Measurements from ENCODE around the gene RFPL2. TPM values are rescaled to one million over a fixed set of nuclear protein-coding genes. Genes with fewer than 3 reads are reported as not detected.

RFPL2 gene
- total RNA-seq: not detected

DNA sequence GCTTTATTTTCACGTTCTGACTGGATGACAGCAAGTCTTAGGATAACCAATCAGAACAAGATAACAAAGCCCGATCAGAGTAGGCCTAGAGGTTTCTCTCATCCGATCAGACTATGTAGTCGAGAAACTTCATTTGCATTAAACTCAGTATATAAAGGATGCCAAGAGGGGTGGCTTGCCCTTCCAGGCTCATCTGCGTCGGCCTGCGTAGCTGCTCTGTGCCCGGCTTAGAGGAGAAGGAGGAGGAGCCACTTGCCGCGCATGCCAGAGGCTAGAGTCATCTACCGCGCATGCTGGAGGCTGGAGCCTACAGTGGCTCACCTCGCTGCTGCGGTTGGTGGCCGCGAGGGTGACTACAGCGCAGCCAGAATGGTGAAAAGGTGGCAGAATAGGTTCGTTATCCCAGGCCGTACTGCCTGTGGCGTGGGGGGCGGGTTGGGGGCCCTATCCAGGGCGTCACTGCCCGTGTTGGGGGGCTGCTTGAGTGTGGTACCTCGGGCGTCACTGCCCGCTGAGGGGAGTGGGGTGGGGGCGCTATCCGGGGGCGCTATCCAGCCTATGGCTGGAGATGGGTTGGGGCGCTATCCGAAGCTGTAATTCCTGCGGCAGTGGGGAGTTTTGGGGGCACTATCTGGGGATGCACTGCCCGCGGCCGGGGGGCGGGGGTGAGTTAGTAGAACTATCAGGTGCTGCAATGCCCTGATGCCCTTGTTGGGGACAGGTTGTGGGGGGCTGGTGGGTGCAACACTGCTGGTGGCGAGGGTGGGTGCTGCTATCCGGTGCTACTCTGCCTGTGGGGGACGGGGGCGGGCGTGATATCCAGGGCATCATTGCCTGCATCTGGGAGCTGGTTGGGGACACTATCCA lies at the start of gene RFPL2:
RFPL2 (minus strand) TSS at position 218 of the 867 bp plus-strand sequence. CDS start 2,622 bp downstream, outside the sequence.
- DNase-seq (no peak), ATAC-seq (no peak)
- Mint-ChIP-seq H3K36me3 (ENCODE audit: low read depth) (no peaks in the 10 kb centered on the region), H3K27ac (no peak within 1 kb of the TSS), H3K9me3 (ENCODE audit: insufficient read depth) (no peaks in the 10 kb centered on the region), H3K27me3 (ENCODE audit: low read depth) (peaks cover 25% of the 10 kb centered on the region), H3K4me1 (ENCODE audit: low read depth) (peaks cover 35% of the 10 kb centered on the region), H3K4me3 (no peak within 1 kb of the TSS)
- ChIA-PET POLR2A (no interaction called here), CTCF (no interaction called here)

DNA sequence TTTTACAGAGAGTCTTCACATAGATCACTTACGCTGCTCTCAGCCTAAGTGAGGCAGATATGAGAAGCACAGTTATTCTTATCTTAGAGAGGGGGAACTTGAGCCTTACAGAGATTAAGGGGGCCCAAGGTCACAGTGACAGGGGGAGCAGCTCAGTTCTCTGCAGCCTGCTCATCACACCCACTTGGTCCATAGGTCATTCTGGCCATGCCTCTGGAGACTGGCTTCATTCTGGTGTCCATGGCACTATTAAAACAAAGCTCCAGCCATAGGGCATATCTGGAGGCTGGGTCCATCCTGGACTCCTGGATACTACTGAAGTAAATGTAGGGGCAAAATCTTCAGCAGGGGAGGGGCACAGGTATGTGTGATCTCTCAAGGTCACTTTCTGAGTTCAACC lies 44.4 kb upstream of the RFPL2 start:
- Mint-ChIP-seq H3K27ac (no peak overlapping the region), H3K36me3 (ENCODE audit: low read depth) (no peaks in the 10 kb centered on the region), H3K4me3 (no peak overlapping the region), H3K4me1 (ENCODE audit: low read depth) (no peaks in the 10 kb centered on the region), H3K9me3 (ENCODE audit: insufficient read depth) (no peaks in the 10 kb centered on the region), H3K27me3 (ENCODE audit: low read depth) (peaks cover 54% of the 10 kb centered on the region)
- ATAC-seq (no peak), DNase-seq (no peak)
- POLR2A ChIA-PET: no interaction called here
- CTCF ChIA-PET: no interaction called here

DNA sequence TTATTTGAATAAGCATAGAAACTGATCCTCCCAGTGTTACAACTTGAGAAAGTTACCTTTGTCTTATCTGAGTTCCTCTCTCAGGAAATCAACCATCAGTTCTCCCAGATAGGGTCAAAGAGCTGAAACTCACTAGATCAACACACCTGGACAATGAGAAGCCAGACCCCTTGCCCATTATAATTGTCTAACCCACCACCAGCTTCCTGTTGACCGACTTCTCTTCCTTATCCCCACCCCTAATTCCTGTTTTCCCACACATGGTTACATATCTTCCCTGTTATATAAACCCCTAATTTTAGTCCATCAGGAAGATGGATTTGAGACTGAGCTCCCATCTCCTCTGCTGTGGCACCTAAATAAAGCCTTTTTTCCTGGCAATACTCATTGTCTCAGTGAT lies 43.4 kb upstream of the RFPL2 start:
- ChIA-PET CTCF (no interaction called here), POLR2A (no interaction called here)
- DNase-seq (no peak), ATAC-seq (no peak)
- H3K4me3 Mint-ChIP-seq: no peak overlapping the region
- H3K9me3 Mint-ChIP-seq (ENCODE audit: insufficient read depth): no peaks in the 10 kb centered on the region
- no peak overlapping the region for H3K27ac Mint-ChIP-seq
- H3K36me3 Mint-ChIP-seq (ENCODE audit: low read depth): no peaks in the 10 kb centered on the region
- H3K4me1 Mint-ChIP-seq (ENCODE audit: low read depth): no peaks in the 10 kb centered on the region
- peaks cover 59% of the 10 kb centered on the region for H3K27me3 Mint-ChIP-seq (ENCODE audit: low read depth)

DNA sequence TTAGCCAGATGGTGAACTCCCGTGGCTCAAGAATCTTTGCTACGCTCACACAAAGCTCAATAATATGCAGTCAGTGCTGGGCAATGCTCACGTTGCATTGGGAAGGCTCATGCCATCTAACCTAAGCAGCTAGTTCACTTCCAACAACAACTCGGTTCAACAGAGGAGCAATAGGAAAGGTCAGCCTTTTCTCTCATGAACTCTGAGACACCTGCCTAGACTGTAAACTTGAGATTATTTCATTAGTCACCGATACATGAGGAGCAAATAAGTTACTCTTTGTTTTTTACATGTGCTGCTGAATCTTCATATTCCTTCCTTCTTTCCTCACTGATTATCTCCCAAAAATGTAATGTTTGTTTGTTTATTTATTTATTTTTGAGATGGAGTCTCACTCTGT lies 41.3 kb upstream of the RFPL2 start:
- no peaks in the 10 kb centered on the region for H3K9me3 Mint-ChIP-seq (ENCODE audit: insufficient read depth)
- H3K36me3 Mint-ChIP-seq (ENCODE audit: low read depth): no peaks in the 10 kb centered on the region
- ATAC-seq: no peak
- DNase-seq: no peak
- POLR2A ChIA-PET: no interaction called here
- no peak overlapping the region for H3K27ac Mint-ChIP-seq
- H3K4me3 Mint-ChIP-seq: no peak overlapping the region
- H3K27me3 Mint-ChIP-seq (ENCODE audit: low read depth): peaks cover 54% of the 10 kb centered on the region
- CTCF ChIA-PET: interaction anchor here (1.0 kb wide), 1 partner anchor 19 kb away, joined by 3 read pairs; no protein-coding TSS in a partner anchor
- H3K4me1 Mint-ChIP-seq (ENCODE audit: low read depth): no peaks in the 10 kb centered on the region

DNA sequence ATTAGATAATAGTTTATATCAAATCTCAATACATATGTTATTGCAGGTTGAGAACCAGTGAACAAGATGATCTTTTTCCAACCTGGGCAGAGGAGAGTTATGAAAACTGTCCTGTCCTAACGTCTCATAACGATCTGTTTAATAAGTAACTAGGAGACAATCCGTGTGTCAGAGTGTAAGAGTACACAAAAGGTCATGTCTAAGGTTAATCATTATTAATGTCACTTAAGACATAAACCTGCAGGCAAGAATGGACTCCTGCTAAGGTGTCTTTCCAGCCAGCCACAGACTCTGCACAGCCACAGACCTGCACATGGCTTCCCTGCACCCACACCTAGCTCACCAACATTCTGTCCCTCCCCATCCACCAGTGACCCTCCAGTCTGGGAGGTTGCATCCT lies 40.2 kb upstream of the RFPL2 start:
- no peak for ATAC-seq
- Mint-ChIP-seq H3K9me3 (ENCODE audit: insufficient read depth) (no peaks in the 10 kb centered on the region), H3K4me3 (no peak overlapping the region), H3K36me3 (ENCODE audit: low read depth) (no peaks in the 10 kb centered on the region), H3K27ac (no peak overlapping the region), H3K27me3 (ENCODE audit: low read depth) (peaks cover 50% of the 10 kb centered on the region), H3K4me1 (ENCODE audit: low read depth) (no peaks in the 10 kb centered on the region)
- CTCF ChIA-PET: no interaction called here
- no peak for DNase-seq
- POLR2A ChIA-PET: no interaction called here

DNA sequence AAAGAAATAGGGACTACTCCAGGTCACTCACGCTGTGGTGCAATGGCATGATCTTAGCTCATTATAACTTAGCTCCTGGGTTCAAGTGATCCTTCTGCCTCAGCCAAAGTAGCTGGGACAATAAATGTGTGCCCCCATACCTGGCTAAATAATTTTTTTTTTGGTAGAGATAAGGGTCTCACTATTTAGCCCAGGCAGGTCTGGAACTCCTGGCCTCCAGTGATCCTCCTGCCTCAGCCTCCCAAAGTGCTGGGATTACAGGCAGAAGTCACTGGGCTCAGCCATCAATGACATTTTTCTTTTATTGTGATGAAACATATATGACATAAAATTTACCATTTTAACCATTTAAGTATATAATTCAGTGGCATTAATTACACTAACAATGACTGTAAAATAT lies 39.7 kb upstream of the RFPL2 start:
- CTCF ChIA-PET: no interaction called here
- no peak for ATAC-seq
- H3K27ac Mint-ChIP-seq: no peak overlapping the region
- no peaks in the 10 kb centered on the region for H3K9me3 Mint-ChIP-seq (ENCODE audit: insufficient read depth)
- POLR2A ChIA-PET: no interaction called here
- peaks cover 46% of the 10 kb centered on the region for H3K27me3 Mint-ChIP-seq (ENCODE audit: low read depth)
- no peaks in the 10 kb centered on the region for H3K4me1 Mint-ChIP-seq (ENCODE audit: low read depth)
- DNase-seq: no peak
- no peaks in the 10 kb centered on the region for H3K36me3 Mint-ChIP-seq (ENCODE audit: low read depth)
- H3K4me3 Mint-ChIP-seq: no peak overlapping the region

DNA sequence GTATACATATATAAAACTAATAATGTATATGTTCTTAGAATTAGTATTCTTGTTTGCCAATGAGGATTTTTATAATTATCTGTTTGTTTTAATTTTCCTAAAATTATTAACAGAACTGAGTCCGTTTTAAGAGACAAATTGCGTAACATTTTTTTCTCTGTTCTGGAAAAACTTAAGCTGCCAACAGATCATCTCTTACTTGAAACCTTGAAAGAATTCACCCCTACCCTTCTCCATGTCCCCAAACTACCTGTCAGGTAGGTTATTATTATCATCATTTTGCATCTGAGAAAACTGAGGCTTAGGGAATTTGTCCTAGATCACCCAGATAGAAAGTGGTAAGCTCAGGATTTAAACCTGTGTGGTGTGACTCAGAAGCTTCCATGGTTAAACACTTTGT lies 35.6 kb upstream of the RFPL2 start:
- DNase-seq: no peak
- no peak overlapping the region for H3K27ac Mint-ChIP-seq
- H3K27me3 Mint-ChIP-seq (ENCODE audit: low read depth): peaks cover 37% of the 10 kb centered on the region
- H3K9me3 Mint-ChIP-seq (ENCODE audit: insufficient read depth): no peaks in the 10 kb centered on the region
- no peaks in the 10 kb centered on the region for H3K36me3 Mint-ChIP-seq (ENCODE audit: low read depth)
- ChIA-PET CTCF (no interaction called here), POLR2A (interaction anchor here (0.7 kb wide), 1 partner anchor 168 kb away, joined by 3 read pairs; no protein-coding TSS in a partner anchor)
- no peak overlapping the region for H3K4me3 Mint-ChIP-seq
- no peaks in the 10 kb centered on the region for H3K4me1 Mint-ChIP-seq (ENCODE audit: low read depth)
- no peak for ATAC-seq

DNA sequence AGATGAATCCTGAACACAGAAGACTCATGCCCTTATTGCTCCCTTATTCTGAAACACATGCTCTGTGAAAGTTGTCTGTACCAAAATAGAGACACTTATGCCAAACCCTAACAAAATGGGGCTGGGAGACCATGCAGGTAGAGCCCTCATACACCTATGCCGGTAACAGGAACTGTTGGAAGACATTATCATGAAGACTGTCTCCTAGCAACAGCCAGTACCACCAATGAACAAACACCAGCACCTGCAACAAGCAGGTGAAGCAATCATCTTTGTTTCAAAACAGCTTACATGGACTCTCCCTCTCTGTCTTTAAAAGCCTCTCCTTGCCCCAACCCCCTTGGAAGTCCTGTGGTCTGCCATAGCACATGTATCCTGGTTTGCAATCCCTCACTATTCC lies 33.0 kb upstream of the RFPL2 start:
- DNase-seq: no peak
- H3K4me3 Mint-ChIP-seq: no peak overlapping the region
- H3K4me1 Mint-ChIP-seq (ENCODE audit: low read depth): no peaks in the 10 kb centered on the region
- H3K9me3 Mint-ChIP-seq (ENCODE audit: insufficient read depth): no peaks in the 10 kb centered on the region
- H3K27ac Mint-ChIP-seq: no peak overlapping the region
- CTCF ChIA-PET: no interaction called here
- POLR2A ChIA-PET: no interaction called here
- H3K36me3 Mint-ChIP-seq (ENCODE audit: low read depth): no peaks in the 10 kb centered on the region
- H3K27me3 Mint-ChIP-seq (ENCODE audit: low read depth): peaks cover 43% of the 10 kb centered on the region
- ATAC-seq: no peak

DNA sequence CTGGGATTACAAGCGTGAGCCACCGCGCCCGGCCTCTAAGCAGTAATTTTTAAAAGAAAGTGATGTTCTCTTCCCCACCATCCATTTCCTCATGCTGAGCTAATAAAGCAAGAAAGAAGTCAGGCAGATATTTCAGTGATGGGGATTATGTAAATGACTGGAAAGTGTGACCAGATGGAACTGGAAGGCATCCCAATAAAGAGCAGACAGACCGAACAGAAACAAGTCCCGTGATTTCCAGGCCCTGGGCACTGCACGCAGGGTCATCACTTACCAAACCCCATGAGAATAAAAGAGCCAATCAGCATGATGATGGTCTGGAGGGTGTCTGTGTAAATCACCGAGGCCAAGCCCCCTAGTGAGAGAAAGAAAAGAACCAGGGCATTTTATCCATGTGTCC lies 32.1 kb upstream of the RFPL2 start:
- no peak for ATAC-seq
- ChIA-PET POLR2A (no interaction called here), CTCF (no interaction called here)
- H3K27ac Mint-ChIP-seq: no peak overlapping the region
- no peaks in the 10 kb centered on the region for H3K9me3 Mint-ChIP-seq (ENCODE audit: insufficient read depth)
- peaks cover 45% of the 10 kb centered on the region for H3K27me3 Mint-ChIP-seq (ENCODE audit: low read depth)
- no peaks in the 10 kb centered on the region for H3K4me1 Mint-ChIP-seq (ENCODE audit: low read depth)
- no peak for DNase-seq
- H3K4me3 Mint-ChIP-seq: no peak overlapping the region
- no peaks in the 10 kb centered on the region for H3K36me3 Mint-ChIP-seq (ENCODE audit: low read depth)

DNA sequence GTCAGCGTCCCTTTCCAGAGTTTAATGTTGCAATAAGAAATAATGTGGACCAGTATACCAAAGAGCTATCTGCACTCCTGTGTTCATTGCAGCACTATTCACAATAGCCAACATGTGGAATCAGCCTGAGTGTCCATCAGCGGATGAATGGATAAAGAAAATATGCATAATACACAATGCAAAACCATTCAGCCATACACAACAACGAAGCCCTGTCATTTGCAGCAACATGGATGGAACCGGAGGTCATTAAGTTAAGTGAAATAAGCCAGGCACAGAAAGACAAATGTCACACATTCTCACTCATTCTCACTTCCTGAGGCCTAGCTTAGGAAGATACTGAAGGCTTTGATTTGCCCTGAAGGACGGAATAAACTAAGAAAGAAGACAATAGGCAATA lies 28.2 kb upstream of the RFPL2 start:
- DNase-seq: no peak
- CTCF ChIA-PET: no interaction called here
- Mint-ChIP-seq H3K27me3 (ENCODE audit: low read depth) (peaks cover 40% of the 10 kb centered on the region), H3K27ac (no peak overlapping the region), H3K36me3 (ENCODE audit: low read depth) (no peaks in the 10 kb centered on the region), H3K4me3 (no peak overlapping the region), H3K9me3 (ENCODE audit: insufficient read depth) (no peaks in the 10 kb centered on the region), H3K4me1 (ENCODE audit: low read depth) (no peaks in the 10 kb centered on the region)
- no peak for ATAC-seq
- POLR2A ChIA-PET: no interaction called here

DNA sequence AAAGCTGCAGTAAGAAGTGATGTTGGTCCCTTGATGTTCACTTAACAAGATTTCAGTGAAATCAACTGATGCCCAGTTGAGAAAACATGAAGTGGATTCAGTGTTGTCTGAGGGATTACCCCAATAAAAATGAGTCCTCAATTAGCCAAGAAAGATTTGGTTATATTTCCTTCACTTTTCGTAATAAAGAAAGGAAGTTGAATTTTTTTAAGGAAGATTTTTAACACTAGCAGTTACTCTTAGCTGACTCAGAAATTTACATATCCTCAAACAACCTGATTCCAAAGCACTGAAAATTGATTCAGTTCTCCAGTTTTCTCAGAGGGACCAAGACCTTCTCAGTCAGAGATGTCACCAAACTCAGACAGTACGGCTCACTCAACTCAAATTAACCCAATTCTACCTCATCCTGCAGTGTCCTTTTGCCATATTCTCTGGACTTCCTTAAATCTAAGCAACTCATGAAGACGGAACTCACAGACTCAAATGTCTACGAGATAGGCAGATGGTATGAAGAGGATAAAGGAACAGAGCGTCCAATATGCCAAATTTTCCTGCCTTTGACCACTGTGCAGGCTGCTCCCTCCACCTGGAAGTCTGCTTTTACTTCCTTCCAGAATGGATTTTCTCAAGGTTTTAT lies 27.4 kb upstream of the RFPL2 start:
- H3K9me3 Mint-ChIP-seq (ENCODE audit: insufficient read depth): no peaks in the 10 kb centered on the region
- no peaks in the 10 kb centered on the region for H3K4me1 Mint-ChIP-seq (ENCODE audit: low read depth)
- ATAC-seq: no peak
- ChIA-PET POLR2A (interaction anchor here (0.6 kb wide), 1 partner anchor 1561 kb away, joined by 3 read pairs; no protein-coding TSS in a partner anchor), CTCF (no interaction called here)
- DNase-seq: no peak
- no peak overlapping the region for H3K27ac Mint-ChIP-seq
- no peaks in the 10 kb centered on the region for H3K36me3 Mint-ChIP-seq (ENCODE audit: low read depth)
- peaks cover 41% of the 10 kb centered on the region for H3K27me3 Mint-ChIP-seq (ENCODE audit: low read depth)
- no peak overlapping the region for H3K4me3 Mint-ChIP-seq

DNA sequence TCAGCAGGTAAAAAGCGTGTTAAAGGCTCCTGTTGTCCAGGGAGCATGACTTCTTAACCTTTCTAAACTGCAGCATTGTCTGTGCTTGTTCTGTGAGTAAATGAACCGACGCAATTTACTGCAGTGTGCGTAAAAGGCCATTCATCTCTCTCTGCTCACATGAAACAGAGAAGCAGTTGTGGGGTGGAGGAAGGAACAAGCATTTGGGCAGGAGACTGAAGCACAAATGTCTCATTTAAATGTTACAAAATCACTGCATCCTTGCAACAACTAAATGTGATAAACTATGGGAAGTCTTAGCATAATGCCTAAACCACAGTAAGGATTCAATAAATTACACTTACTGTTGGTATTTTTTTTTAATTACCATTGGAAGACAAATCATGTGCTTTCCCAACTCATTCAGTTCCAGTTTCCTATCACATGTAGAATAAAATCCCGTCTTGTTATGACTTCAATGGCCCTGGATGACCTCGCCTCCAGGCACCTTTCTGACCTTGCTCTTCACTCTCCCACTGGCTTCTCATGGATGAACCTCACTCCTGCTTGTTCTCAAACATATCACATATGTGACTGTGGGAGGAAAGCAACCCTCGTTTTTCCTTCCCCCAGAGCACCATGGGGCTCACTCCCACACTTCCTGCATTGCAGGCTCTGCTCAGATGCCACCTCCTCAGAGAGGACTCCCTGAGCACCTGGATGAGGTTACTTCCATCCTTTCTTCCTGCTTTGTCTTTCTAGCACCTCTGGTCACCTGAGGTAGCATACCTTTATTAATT lies 21.6 kb upstream of the RFPL2 start:
- ChIA-PET POLR2A (no interaction called here), CTCF (interaction anchor here (0.7 to 0.9 kb wide), 2 partner anchors 39 to 254 kb away, joined by 3 to 4 read pairs; no protein-coding TSS in a partner anchor)
- no peak for DNase-seq
- Mint-ChIP-seq H3K4me3 (no peak overlapping the region), H3K36me3 (ENCODE audit: low read depth) (no peaks in the 10 kb centered on the region), H3K27me3 (ENCODE audit: low read depth) (peaks cover 35% of the 10 kb centered on the region), H3K9me3 (ENCODE audit: insufficient read depth) (no peaks in the 10 kb centered on the region), H3K27ac (no peak overlapping the region), H3K4me1 (ENCODE audit: low read depth) (no peaks in the 10 kb centered on the region)
- ATAC-seq: no peak

All from activated CD8-positive, alpha-beta T cell treated with anti-CD3 and anti-CD28 coated beads, Interleukin-2, amount 10 ng/mL, durations not matched to agents 7 days and 5 days (primary cell).